ENCODE results near the gene ABCA13.

ABCA13 gene

GRCh38 chr7:48165157-48165556, 6.1 kb upstream of the ABCA13 start:
- Histone ChIP-seq H3K27ac (ENCODE audit: extremely low read depth, low read depth, low read length) (no peak overlapping the region), H3K9me3 (ENCODE audit: control insufficient read depth, insufficient read depth, low read depth, low read length) (no peaks in the 10 kb centered on the region), H3K4me3 (ENCODE audit: low read depth, low read length) (no peak overlapping the region), H3K36me3 (ENCODE audit: control insufficient read depth in 2 of 2, insufficient read depth in 1 of 2, low read length in 2 of 2) (no peaks in the 10 kb centered on the region), H3K4me1 (ENCODE audit: control insufficient read depth, insufficient read depth, low read length) (no peaks in the 10 kb centered on the region)
- TF ChIP-seq KLF1 (tag by site-specific recombination; IDR thresholded peaks at IDR 0.05) = no peak
- TF ChIP-seq, protein P1, sequence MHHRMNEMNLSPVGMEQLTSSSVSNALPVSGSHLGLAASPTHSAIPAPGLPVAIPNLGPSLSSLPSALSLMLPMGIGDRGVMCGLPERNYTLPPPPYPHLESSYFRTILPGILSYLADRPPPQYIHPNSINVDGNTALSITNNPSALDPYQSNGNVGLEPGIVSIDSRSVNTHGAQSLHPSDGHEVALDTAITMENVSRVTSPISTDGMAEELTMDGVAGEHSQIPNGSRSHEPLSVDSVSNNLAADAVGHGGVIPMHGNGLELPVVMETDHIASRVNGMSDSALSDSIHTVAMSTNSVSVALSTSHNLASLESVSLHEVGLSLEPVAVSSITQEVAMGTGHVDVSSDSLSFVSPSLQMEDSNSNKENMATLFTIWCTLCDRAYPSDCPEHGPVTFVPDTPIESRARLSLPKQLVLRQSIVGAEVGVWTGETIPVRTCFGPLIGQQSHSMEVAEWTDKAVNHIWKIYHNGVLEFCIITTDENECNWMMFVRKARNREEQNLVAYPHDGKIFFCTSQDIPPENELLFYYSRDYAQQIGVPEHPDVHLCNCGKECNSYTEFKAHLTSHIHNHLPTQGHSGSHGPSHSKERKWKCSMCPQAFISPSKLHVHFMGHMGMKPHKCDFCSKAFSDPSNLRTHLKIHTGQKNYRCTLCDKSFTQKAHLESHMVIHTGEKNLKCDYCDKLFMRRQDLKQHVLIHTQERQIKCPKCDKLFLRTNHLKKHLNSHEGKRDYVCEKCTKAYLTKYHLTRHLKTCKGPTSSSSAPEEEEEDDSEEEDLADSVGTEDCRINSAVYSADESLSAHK (tag by site-specific recombination; IDR thresholded peaks at IDR 0.05) = no peak
- TF ChIP-seq, protein P2, sequence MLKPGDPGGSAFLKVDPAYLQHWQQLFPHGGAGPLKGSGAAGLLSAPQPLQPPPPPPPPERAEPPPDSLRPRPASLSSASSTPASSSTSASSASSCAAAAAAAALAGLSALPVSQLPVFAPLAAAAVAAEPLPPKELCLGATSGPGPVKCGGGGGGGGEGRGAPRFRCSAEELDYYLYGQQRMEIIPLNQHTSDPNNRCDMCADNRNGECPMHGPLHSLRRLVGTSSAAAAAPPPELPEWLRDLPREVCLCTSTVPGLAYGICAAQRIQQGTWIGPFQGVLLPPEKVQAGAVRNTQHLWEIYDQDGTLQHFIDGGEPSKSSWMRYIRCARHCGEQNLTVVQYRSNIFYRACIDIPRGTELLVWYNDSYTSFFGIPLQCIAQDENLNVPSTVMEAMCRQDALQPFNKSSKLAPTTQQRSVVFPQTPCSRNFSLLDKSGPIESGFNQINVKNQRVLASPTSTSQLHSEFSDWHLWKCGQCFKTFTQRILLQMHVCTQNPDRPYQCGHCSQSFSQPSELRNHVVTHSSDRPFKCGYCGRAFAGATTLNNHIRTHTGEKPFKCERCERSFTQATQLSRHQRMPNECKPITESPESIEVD (tag by site-specific recombination; IDR thresholded peaks at IDR 0.05) = no peak
- no peak for TF ChIP-seq ZNF324 (tag by site-specific recombination; IDR thresholded peaks at IDR 0.05)
- no peak for TF ChIP-seq ZNF600 (tag by site-specific recombination; IDR thresholded peaks at IDR 0.05)
- TF ChIP-seq ZNF777 (tag by site-specific recombination; IDR thresholded peaks at IDR 0.05; ENCODE audit: borderline replicate concordance) = no peak
- no peak for TF ChIP-seq TSHZ1 (tag by site-specific recombination; IDR thresholded peaks at IDR 0.05; ENCODE audit: borderline replicate concordance)
- POLR2A ChIA-PET = no interaction called here
- CTCF ChIA-PET = interaction anchor here (0.7 to 1.9 kb wide), 2 partner anchors 10 to 1077 kb away, joined by 4 to 5 read pairs; no protein-coding TSS in a partner anchor

DNA sequence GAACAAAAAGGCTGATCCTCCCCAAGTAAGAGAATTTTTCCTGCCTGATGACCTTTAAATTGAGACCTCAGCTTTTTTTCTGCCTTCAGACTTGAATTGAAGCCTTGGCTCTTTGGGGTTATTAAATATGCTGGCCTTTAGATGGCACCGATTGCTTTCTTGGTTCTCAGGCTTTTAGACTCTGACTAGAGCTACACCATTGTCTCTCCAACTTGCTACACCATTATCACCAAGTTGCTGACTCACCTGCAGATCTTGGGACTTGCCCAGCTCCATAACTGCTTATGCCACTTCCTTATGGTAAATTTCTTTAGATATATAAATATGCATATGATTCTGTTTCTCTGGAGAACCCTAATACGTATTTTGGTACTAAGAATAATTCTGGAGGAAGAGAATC, 3.1 kb upstream of the ABCA13 start:
- ChIA-PET CTCF (interaction anchor here (0.6 kb wide), 1 partner anchor 66 kb away, joined by 3 read pairs; no protein-coding TSS in a partner anchor), POLR2A (no interaction called here)
- no peaks in the 10 kb centered on the region for H3K4me1 ChIP-seq (ENCODE audit: control insufficient read depth, insufficient read depth, low read length)
- no peaks in the 10 kb centered on the region for H3K36me3 ChIP-seq (ENCODE audit: control insufficient read depth in 2 of 2, insufficient read depth in 1 of 2, low read length in 2 of 2)
- no peak overlapping the region for H3K4me3 ChIP-seq (ENCODE audit: low read depth, low read length)
- H3K9me3 ChIP-seq (ENCODE audit: control insufficient read depth, insufficient read depth, low read depth, low read length) = no peaks in the 10 kb centered on the region
- H3K27ac ChIP-seq (ENCODE audit: extremely low read depth, low read depth, low read length) = no peak overlapping the region
- no peak for TF ChIP-seq ZNF2 (tag by site-specific recombination; IDR thresholded peaks at IDR 0.05)
- no peak for TF ChIP-seq ZNF292 (tag by site-specific recombination; IDR thresholded peaks at IDR 0.05; ENCODE audit: borderline replicate concordance, low read depth)
- no peak for TF ChIP-seq ZNF785 (tag by site-specific recombination; IDR thresholded peaks at IDR 0.05)
- no peak for TF ChIP-seq ZNF624 (tag by site-specific recombination; IDR thresholded peaks at IDR 0.05)
- no peak for TF ChIP-seq SP7 (tag by site-specific recombination; IDR thresholded peaks at IDR 0.05)
- TF ChIP-seq ZNF768 (tag by site-specific recombination; IDR thresholded peaks at IDR 0.05) = no peak
- no peak for TF ChIP-seq ZBTB20 (tag by site-specific recombination; IDR thresholded peaks at IDR 0.05)
- TF ChIP-seq, protein P2 (tag by site-specific recombination; IDR thresholded peaks at IDR 0.05) = no peak
- TF ChIP-seq KLF9 (tag by site-specific recombination; IDR thresholded peaks at IDR 0.05; ENCODE audit: low read depth) = no peak
- TF ChIP-seq GLI2 (tag by site-specific recombination; IDR thresholded peaks at IDR 0.05; ENCODE audit: borderline replicate concordance, low read depth) = no peak
- TF ChIP-seq, protein P3, sequence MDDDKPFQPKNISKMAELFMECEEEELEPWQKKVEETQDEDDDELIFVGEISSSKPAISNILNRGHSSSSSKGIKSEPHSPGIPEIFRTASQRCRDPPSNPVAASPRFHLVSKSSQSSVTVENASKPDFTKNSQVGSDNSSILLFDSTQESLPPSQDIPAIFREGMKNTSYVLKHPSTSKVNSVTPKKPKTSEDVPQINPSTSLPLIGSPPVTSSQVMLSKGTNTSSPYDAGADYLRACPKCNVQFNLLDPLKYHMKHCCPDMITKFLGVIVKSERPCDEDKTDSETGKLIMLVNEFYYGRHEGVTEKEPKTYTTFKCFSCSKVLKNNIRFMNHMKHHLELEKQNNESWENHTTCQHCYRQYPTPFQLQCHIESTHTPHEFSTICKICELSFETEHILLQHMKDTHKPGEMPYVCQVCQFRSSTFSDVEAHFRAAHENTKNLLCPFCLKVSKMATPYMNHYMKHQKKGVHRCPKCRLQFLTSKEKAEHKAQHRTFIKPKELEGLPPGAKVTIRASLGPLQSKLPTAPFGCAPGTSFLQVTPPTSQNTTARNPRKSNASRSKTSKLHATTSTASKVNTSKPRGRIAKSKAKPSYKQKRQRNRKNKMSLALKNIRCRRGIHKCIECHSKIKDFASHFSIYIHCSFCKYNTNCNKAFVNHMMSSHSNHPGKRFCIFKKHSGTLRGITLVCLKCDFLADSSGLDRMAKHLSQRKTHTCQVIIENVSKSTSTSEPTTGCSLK (tag by site-specific recombination; IDR thresholded peaks at IDR 0.05) = no peak
- no peak for TF ChIP-seq ZNF140 (tag by site-specific recombination; IDR thresholded peaks at IDR 0.05)
- TF ChIP-seq GLIS1 (tag by site-specific recombination; IDR thresholded peaks at IDR 0.05) = no peak
- no peak for TF ChIP-seq ZNF501 (tag by site-specific recombination; IDR thresholded peaks at IDR 0.05)
- TF ChIP-seq, protein P1 (tag by site-specific recombination; IDR thresholded peaks at IDR 0.05) = no peak
- no peak for TF ChIP-seq ZBTB48 (tag by site-specific recombination; IDR thresholded peaks at IDR 0.05)
